ENCODE results near the gene FTCD. TPM values are rescaled to one million over a fixed set of nuclear protein-coding genes. Genes with fewer than 3 reads are reported as not detected.

The FTCD gene
- total RNA-seq, 1 donor, result 0.43 TPM

GRCh38 chr21:46115441-46116188, 39.8 kb downstream of the FTCD start:
- no peak for TF ChIP-seq CTCF (IDR thresholded peaks at IDR 0.05; ENCODE audit: insufficient read depth, low read depth, low read length)
- no peak for DNase-seq (ENCODE audit: low read depth)
- no peak overlapping the region for H3K4me3 ChIP-seq (ENCODE audit: low read depth, low read length)

DNA sequence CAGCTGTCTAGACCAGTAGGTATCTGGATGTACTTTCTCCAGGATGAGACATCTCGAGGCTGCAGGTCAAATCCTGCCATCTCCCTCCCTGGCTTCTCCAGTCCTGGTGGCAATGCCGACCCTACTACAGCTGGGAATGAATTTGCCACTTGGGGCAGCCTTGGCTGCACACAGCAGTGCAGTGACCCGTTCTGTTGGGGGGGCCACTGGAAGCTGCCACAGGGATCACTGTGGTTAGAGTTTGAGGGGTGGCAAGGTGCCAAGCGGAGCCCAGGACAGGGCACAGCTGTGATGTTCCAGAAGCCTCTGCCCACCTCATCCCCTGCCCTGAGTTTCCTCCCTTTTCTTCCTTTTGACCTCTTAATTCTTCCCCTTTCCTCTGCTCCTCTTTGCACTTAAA, 40.4 kb downstream of the FTCD start:
- H3K4me3 ChIP-seq (ENCODE audit: low read depth, low read length), result no peak overlapping the region
- no peak for DNase-seq (ENCODE audit: low read depth)

GRCh38 chr21:46113497-46114176, 41.7 kb downstream of the FTCD start:
- H3K4me3 ChIP-seq (ENCODE audit: low read depth, low read length), result no peak overlapping the region
- TF ChIP-seq CTCF (IDR thresholded peaks at IDR 0.05; ENCODE audit: insufficient read depth, low read depth, low read length), result no peak
- DNase-seq (ENCODE audit: low read depth), result no peak

More for the DNA sequence above, 40.4 kb downstream of the FTCD start:
- TF ChIP-seq CTCF (IDR thresholded peaks at IDR 0.05; ENCODE audit: insufficient read depth, low read depth, low read length), result no peak

DNA sequence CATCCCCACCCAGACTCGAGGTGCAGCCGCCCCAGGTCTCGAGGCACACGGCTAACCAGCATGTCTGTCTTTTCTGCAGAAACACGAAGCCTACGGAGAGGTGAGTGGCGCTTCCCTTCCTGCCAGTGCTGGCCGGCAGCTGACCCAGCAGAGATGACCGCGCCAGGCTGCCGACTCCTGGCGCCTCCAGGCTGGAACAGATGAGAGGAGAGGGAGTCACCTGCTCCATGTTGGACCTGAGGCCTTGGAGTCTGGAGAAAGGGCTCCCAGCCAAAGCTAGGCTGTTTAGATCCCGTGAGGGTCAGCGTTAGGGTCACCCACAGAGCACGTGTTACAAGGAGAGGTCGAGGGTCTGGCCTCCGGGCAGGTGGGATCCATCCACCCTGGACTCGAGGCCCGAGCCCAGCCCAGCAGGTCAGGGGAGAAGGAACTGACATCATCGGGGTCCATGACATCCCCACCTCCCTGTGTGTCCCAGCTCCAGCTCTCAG, 42.6 kb downstream of the FTCD start:
- no peak for DNase-seq (ENCODE audit: low read depth)
- no peak for TF ChIP-seq CTCF (IDR thresholded peaks at IDR 0.05; ENCODE audit: insufficient read depth, low read depth, low read length)
- no peak overlapping the region for H3K4me3 ChIP-seq (ENCODE audit: low read depth, low read length)

- no peak for TF ChIP-seq CTCF (IDR thresholded peaks at IDR 0.05; ENCODE audit: insufficient read depth, low read depth, low read length)
- H3K4me3 ChIP-seq (ENCODE audit: low read depth, low read length), result no peak overlapping the region
- DNase-seq (ENCODE audit: low read depth), result no peak
Observed at GRCh38 chr21:46111857-46112724, 43.3 kb downstream of the FTCD start.

GRCh38 chr21:46111193-46111571, 44.2 kb downstream of the FTCD start:
- DNase-seq (ENCODE audit: low read depth), result no peak
- no peak overlapping the region for H3K4me3 ChIP-seq (ENCODE audit: low read depth, low read length)
- no peak for TF ChIP-seq CTCF (IDR thresholded peaks at IDR 0.05; ENCODE audit: insufficient read depth, low read depth, low read length)
